Activated CD8-positive, alpha-beta memory T cell treated with anti-CD3 and anti-CD28 coated beads, Interleukin-2, amount 10 ng/mL, durations not matched to agents 7 days and 5 days (primary cell): ENCODE data around the gene RIPOR1. TPM values are rescaled to one million over a fixed set of nuclear protein-coding genes. Genes with fewer than 3 reads are reported as not detected.
"Not testable (repeated sequence)": the region's sequence is repeated elsewhere in the genome, so short reads cannot be mapped to it uniquely, and the experiment has no call there.

Experiments used
- ATAC-seq: fragments of 150-1000 bp; cut with Tn5 transposase; one replicate; pipeline ENCODE4 v1.10.0; 2021; ENCODE audit warnings: moderate library complexity
- CTCF ChIA-PET: fragments of 350-600 bp; sonication (Branson Sonifier 250); formaldehyde crosslinking; loops from one replicate; lab custom pipeline; 2021; ENCODE audit warnings: antibody characterized with exemption; lab: Charles Lee
- DNase-seq: peaks from one replicate; pipeline ENCODE4 v3.0.0-alpha.2; 2020
- H3K27ac Mint-ChIP-seq: one replicate; pipeline ENCODE4 v1.8.0; 2021; ENCODE audit warnings: mild to moderate bottlenecking, mixed read lengths
- H3K27me3 Mint-ChIP-seq: one replicate; pipeline ENCODE4 v1.8.0; 2021; ENCODE audit warnings: mixed read lengths
- H3K36me3 Mint-ChIP-seq: one replicate; pipeline ENCODE4 v1.8.0; 2021; ENCODE audit warnings: mild to moderate bottlenecking, mixed read lengths
- H3K4me1 Mint-ChIP-seq: one replicate; pipeline ENCODE4 v1.8.0; 2021; ENCODE audit warnings: mixed read lengths
- H3K4me3 Mint-ChIP-seq: one replicate; pipeline ENCODE4 v1.8.0; 2021; ENCODE audit warnings: mild to moderate bottlenecking, moderate library complexity, mixed read lengths
- H3K9me3 Mint-ChIP-seq: one replicate; pipeline ENCODE4 v1.8.0; 2022; ENCODE audit warnings: low read depth, mixed read lengths
- total RNA-seq, 2 experiments: library from RNA; stranded (reverse); gene quantifications; one replicate each; pipeline ENCODE4 v1.2.3, GENCODE V29; 2021

The RIPOR1 gene
- total RNA-seq, 2 experiments from 2014 or later, result 14.3 to 17.8 TPM

GRCh38 chr16:67519242-67519641 is 9.4 kb upstream of the RIPOR1 start:
- CTCF ChIA-PET, result interaction anchor here (0.7 to 20.7 kb wide), 8 partner anchors 8 to 146 kb away, joined by 3 to 732 read pairs (median 102); partner anchors contain the start of genes ACD, AGRP, ATP6V0D1 and C16orf86
- H3K27ac Mint-ChIP-seq, result peak overlapping the region; percentile 86
- no peaks in the 10 kb centered on the region for H3K9me3 Mint-ChIP-seq
- no peak for ATAC-seq
- H3K4me1 Mint-ChIP-seq, result peaks cover 40% of the 10 kb centered on the region
- H3K4me3 Mint-ChIP-seq, result no peak overlapping the region
- no peak for DNase-seq
- H3K27me3 Mint-ChIP-seq, result peaks cover 3% of the 10 kb centered on the region
- no peaks in the 10 kb centered on the region for H3K36me3 Mint-ChIP-seq

DNA sequence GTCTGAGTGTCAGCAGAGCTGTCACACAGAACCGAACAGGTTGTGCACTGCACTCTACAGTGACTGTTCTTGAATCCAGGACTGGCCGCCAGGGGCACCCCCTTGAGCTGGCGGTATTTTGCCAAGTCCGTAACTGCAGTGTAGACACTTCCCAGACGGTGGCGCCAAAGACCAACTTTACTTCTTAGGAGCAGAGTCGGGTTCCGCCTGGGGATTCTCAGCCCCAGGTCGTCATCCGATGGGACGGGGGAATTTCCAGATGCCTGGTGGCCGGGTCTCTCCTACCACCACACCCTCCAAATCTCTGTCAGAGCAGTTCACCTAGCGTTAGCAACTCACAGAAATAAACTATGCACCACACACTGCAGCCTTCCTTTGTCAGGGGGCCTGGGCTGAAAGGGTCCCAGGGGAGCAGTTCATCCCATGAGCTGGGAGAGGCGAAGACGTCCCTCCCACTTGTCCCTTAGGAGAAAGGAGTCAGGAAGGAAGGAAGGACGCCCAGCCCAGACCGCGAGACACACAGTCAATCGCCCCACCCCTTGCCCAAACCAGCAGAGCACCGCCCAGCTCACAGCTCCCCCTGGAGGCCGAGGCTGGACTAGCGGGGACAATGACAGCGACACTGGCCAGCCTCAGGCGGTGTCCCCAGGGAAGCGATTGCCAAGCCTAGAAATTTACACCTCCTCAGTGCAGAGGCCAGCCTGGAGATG is 7.4 kb upstream of the RIPOR1 start:
- CTCF ChIA-PET, result interaction anchor here (0.6 to 20.7 kb wide), 69 partner anchors 9 to 641 kb away, joined by 3 to 732 read pairs (median 5); partner anchors contain the start of genes ACD, AGRP, ATP6V0D1 and C16orf86
- peaks cover 7% of the 10 kb centered on the region for H3K27me3 Mint-ChIP-seq
- peaks cover 36% of the 10 kb centered on the region for H3K4me1 Mint-ChIP-seq
- no peaks in the 10 kb centered on the region for H3K36me3 Mint-ChIP-seq
- peak overlapping the region; percentile 81 for H3K4me3 Mint-ChIP-seq
- peak overlapping the region; percentile 96 for H3K27ac Mint-ChIP-seq
- peak; percentile 99 for DNase-seq
- no peaks in the 10 kb centered on the region for H3K9me3 Mint-ChIP-seq
- peak; percentile 91 for ATAC-seq

DNA sequence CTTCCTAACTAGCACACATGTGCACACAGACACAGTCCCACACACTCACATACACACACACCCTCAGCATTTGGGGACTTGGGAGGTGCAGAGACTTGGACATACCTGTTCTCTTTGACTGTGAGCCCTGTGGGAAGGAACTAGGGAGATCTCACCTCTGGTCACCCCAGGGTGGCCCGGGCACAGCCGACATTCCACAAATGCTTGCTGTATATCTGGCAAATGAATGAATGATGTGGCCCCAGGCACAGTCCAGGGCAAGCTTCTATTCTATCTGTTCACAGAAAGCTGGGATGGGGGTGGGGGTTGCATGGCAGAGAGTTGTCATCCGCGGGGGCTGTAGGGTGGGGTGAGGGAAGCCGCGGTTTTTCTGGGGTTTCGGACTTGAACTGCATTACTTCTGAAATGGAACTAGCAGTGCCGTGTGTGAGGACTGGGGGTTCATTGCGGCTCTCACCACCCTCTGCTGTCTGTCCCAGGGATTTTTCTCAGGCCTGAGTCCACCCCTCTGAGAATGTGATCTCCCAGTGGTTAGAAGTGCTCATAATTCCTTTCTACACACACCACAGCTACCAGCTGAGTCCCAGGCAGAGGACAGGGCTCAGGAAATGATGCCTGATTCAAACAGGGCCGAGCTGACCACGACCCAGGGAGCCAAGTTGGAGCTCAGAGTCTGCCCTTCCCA is 3.3 kb upstream of the RIPOR1 start:
- H3K4me3 Mint-ChIP-seq, result no peak overlapping the region
- H3K9me3 Mint-ChIP-seq, result no peaks in the 10 kb centered on the region
- CTCF ChIA-PET, result interaction anchor here (1.0 to 20.7 kb wide), 5 partner anchors 22 to 142 kb away, joined by 4 to 732 read pairs (median 5); partner anchors contain the start of genes AGRP, ATP6V0D1 and CARMIL2

DNA sequence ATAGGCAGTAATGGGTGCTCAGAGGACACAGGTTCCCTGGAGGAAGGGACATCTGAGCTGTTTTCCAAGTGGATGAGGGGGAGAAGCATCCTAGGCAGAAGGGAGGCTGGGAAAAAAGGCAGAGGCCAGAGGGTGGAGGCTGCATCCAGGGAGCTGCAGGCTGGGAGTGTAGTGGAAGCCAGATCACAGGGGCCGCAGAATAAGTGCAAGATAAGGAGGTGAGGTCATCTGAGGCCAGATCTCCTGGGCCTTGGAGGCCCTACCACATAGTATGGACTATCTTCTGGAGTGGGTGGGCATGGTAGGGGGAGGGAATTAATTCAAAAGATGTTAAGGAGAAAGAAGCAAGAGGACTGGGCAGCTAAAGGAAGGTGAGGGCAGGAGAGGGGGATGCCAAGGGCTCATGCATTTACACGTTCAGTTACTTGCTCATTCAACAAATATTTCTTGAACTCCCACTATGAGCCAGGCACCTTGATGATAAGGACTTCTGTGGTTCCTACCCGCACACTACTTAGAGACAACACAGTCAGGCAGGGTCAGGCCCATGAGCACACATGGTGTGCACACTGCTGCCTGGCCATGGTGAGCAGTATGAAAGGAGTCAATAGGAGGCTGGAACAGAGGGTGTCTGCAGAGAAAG is 2.4 kb upstream of the RIPOR1 start:
- no peak overlapping the region for H3K4me3 Mint-ChIP-seq
- no peaks in the 10 kb centered on the region for H3K36me3 Mint-ChIP-seq
- ATAC-seq (no peak), DNase-seq (no peak)
- H3K27me3 Mint-ChIP-seq, result peaks cover 38% of the 10 kb centered on the region
- CTCF ChIA-PET, result interaction anchor here (1.0 to 20.7 kb wide), 5 partner anchors 21 to 141 kb away, joined by 4 to 732 read pairs (median 5); partner anchors contain the start of genes AGRP, ATP6V0D1 and CARMIL2
- H3K9me3 Mint-ChIP-seq, result no peaks in the 10 kb centered on the region
- H3K27ac Mint-ChIP-seq, result no peak overlapping the region
- H3K4me1 Mint-ChIP-seq, result peaks cover 26% of the 10 kb centered on the region

More for the DNA sequence above, 3.3 kb upstream of the RIPOR1 start:
- H3K36me3 Mint-ChIP-seq, result no peaks in the 10 kb centered on the region
- no peak for DNase-seq
- peaks cover 24% of the 10 kb centered on the region for H3K4me1 Mint-ChIP-seq
- H3K27ac Mint-ChIP-seq, result no peak overlapping the region
- H3K27me3 Mint-ChIP-seq, result peaks cover 29% of the 10 kb centered on the region
- ATAC-seq, result no peak

DNA sequence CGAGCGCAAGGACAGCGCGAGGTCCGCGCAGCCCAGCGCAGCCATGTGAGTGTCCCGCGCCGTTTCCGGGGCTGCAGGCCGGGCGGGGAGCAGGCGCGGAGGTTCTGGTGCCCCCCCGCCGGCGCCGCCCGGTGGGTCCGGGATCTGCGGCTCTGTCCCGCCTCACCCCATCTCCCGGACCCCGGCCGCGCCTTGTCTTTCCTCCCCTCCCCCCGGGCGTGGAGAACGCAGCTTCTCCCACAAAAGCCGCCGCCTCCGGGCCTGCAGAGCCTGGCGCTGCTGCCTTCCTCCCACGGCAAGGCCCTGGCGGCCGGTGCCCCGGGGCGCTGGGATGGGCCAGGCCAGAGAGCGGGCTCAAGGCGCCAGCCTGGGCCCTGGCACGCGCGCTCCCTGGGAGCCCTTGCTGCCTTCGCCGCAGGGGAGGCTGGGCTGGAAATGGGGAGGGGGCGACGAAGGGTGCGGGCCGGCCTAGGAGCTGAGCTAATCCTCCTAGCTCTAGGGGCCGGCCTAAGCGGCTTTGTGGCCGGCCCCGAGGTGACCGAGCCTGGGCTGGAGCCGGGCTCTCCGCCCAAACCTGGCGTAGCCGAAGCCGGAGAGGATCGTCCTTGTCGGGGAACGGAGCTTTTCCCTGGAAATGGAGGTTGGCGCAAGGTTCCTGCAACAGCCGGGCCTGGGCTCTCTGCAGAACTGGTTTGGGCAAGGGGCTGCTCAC is 397 bp downstream of the RIPOR1 start:
- H3K27me3 Mint-ChIP-seq, result peaks cover 51% of the 10 kb centered on the region
- H3K9me3 Mint-ChIP-seq, result no peaks in the 10 kb centered on the region
- peaks cover 18% of the 10 kb centered on the region for H3K4me1 Mint-ChIP-seq
- CTCF ChIA-PET, result interaction anchor here (0.6 to 20.7 kb wide), 12 partner anchors 10 to 477 kb away, joined by 3 to 732 read pairs (median 4); partner anchors contain the start of genes AGRP, ATP6V0D1 and CARMIL2
- no peak overlapping the region for H3K27ac Mint-ChIP-seq
- peak overlapping the region; percentile 42 for H3K4me3 Mint-ChIP-seq
- ATAC-seq (peak; percentile 69), DNase-seq (no peak)
- no peaks in the 10 kb centered on the region for H3K36me3 Mint-ChIP-seq

DNA sequence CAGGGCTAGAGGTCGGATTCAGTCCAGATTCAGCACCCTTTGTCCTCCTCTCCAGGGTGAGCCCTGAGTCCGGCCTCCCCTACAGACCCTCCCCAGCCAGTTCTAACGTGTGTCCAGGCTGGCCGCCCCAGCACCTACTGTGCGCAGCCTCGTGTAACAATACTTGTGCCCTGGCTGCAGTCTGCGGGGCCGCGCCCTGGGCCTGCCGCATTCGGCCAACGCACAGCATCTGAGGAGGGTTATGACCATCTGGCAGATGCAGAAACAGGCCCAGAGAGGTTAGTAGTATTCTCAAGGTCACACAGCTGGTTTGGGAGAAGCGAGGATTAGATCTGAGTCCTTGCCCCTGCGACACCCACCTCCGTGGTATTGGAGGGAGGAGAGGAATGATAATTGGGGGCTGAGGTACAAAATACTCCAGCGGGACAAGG is 968 bp downstream of the RIPOR1 start:
- peak overlapping the region; percentile 42 for H3K4me3 Mint-ChIP-seq

DNA sequence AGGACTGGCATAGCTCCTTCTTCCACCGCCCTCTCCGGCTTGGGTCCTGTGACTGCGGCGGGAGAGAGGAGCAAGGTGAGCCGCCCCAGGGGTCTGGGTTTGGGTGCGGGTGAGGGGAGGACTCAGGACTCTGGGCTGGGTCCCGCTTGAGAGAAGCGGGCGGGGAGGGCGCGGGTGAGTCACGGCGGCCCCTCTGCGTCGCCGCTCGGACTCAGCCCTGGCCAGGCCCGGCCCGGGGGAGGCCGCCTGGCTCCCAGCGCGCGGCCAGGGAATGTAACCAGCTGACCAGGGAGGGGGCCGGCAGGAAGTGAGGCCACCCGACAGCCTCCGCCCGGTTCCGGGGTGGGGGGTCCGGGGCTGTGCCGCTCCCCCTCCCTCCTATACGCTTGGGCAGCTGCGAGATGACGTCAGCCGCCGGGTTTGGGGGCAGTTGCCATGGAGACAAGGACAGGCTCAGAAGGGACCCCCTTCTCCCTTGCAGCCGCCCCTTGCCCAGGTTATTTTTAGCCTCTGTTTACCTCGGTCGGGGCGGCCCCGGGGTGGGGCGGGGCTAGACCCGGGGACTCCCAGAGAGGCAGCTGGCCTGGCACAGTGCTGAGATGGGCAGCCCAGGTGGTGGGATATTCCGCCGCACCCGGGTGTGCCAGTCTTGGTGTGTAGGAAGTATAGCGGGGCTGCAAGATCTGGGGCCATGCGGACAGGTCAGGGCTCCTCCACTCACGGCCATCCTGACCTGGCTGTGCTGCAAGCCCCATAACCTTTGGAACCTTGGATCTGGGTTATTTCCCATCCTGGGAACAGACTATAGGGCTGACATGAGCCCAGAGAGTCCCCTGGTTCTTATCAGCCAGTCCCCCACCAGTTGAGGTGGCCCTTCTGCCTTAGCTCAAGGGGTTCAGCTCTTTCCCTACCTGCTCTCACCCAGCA is 1.6 kb downstream of the RIPOR1 start:
- Mint-ChIP-seq H3K27ac (no peak overlapping the region), H3K36me3 (no peaks in the 10 kb centered on the region), H3K27me3 (peaks cover 56% of the 10 kb centered on the region), H3K4me3 (peak overlapping the region; percentile 42), H3K4me1 (peaks cover 18% of the 10 kb centered on the region), H3K9me3 (no peaks in the 10 kb centered on the region)
- ATAC-seq (no peak), DNase-seq (no peak)
- CTCF ChIA-PET, result interaction anchor here (1.5 to 20.7 kb wide), 5 partner anchors 11 to 115 kb away, joined by 4 to 732 read pairs (median 17); partner anchors contain the start of genes AGRP, ATP6V0D1 and CARMIL2

More for the DNA sequence above, 968 bp downstream of the RIPOR1 start:
- Mint-ChIP-seq H3K36me3 (no peaks in the 10 kb centered on the region), H3K9me3 (no peaks in the 10 kb centered on the region), H3K27me3 (peaks cover 53% of the 10 kb centered on the region), H3K4me1 (peaks cover 18% of the 10 kb centered on the region), H3K27ac (no peak overlapping the region)
- no peak for DNase-seq
- no peak for ATAC-seq
- CTCF ChIA-PET, result interaction anchor here (0.6 to 20.7 kb wide), 8 partner anchors 11 to 130 kb away, joined by 3 to 732 read pairs (median 10); partner anchors contain the start of genes AGRP, ATP6V0D1 and CARMIL2

- ATAC-seq (no peak), DNase-seq (no peak)
- H3K36me3 Mint-ChIP-seq, result no peaks in the 10 kb centered on the region
- H3K27me3 Mint-ChIP-seq, result peaks cover 62% of the 10 kb centered on the region
- CTCF ChIA-PET, result interaction anchor here (3.9 to 20.7 kb wide), 4 partner anchors 12 to 114 kb away, joined by 16 to 732 read pairs (median 134); partner anchors contain the start of genes AGRP, ATP6V0D1 and CARMIL2
- H3K4me1 Mint-ChIP-seq, result peaks cover 18% of the 10 kb centered on the region
- H3K9me3 Mint-ChIP-seq, result no peaks in the 10 kb centered on the region
- H3K4me3 Mint-ChIP-seq, result peak overlapping the region; percentile 3
- H3K27ac Mint-ChIP-seq, result no peak overlapping the region
Observed at GRCh38 chr16:67531247-67531646, 2.6 kb downstream of the RIPOR1 start.

- no peaks in the 10 kb centered on the region for H3K36me3 Mint-ChIP-seq
- H3K27ac Mint-ChIP-seq, result no peak overlapping the region
- CTCF ChIA-PET, result interaction anchor here (1.0 to 15.1 kb wide), 8 partner anchors 8 to 130 kb away, joined by 3 to 252 read pairs (median 4); partner anchors contain the start of genes ACD and CTCF
- no peaks in the 10 kb centered on the region for H3K9me3 Mint-ChIP-seq
- ATAC-seq (no peak), DNase-seq (no peak)
- H3K4me1 Mint-ChIP-seq, result peaks cover 27% of the 10 kb centered on the region
- peaks cover 55% of the 10 kb centered on the region for H3K27me3 Mint-ChIP-seq
- H3K4me3 Mint-ChIP-seq, result no peak overlapping the region
Observed at GRCh38 chr16:67533024-67533560, 4.5 kb downstream of the RIPOR1 start.

GRCh38 chr16:67533987-67534386 is 5.4 kb downstream of the RIPOR1 start:
- not testable (repeated sequence) for H3K4me3 Mint-ChIP-seq, ATAC-seq, H3K9me3 Mint-ChIP-seq, H3K36me3 Mint-ChIP-seq, DNase-seq, H3K27ac Mint-ChIP-seq
- Mint-ChIP-seq H3K4me1 (peaks cover 30% of the 10 kb centered on the region), H3K27me3 (peaks cover 55% of the 10 kb centered on the region)
- CTCF ChIA-PET, result interaction anchor here (1.9 to 15.1 kb wide), 3 partner anchors 10 to 15 kb away, joined by 5 to 252 read pairs (median 12); no protein-coding TSS in a partner anchor

GRCh38 chr16:67534431-67534830 is 5.8 kb downstream of the RIPOR1 start:
- H3K4me1 Mint-ChIP-seq, result peaks cover 34% of the 10 kb centered on the region
- H3K36me3 Mint-ChIP-seq, result no peaks in the 10 kb centered on the region
- DNase-seq (no peak), ATAC-seq (no peak)
- peaks cover 53% of the 10 kb centered on the region for H3K27me3 Mint-ChIP-seq
- no peak overlapping the region for H3K27ac Mint-ChIP-seq
- no peak overlapping the region for H3K4me3 Mint-ChIP-seq
- CTCF ChIA-PET, result interaction anchor here (0.7 to 15.1 kb wide), 7 partner anchors 10 to 397 kb away, joined by 3 to 252 read pairs (median 3); partner anchors contain the start of gene CTRL
- H3K9me3 Mint-ChIP-seq, result no peaks in the 10 kb centered on the region
